Measurements from ENCODE around the gene SYNPO2. TPM values are rescaled to one million over a fixed set of nuclear protein-coding genes. Genes with fewer than 3 reads are reported as not detected.

SYNPO2 gene
- total and polyA plus RNA-seq, 2 of the 8 experiments (the other 6 are each of a cell fraction or from before 2014, with no cell fraction given) = 0.50 to 4.2 TPM

DNA sequence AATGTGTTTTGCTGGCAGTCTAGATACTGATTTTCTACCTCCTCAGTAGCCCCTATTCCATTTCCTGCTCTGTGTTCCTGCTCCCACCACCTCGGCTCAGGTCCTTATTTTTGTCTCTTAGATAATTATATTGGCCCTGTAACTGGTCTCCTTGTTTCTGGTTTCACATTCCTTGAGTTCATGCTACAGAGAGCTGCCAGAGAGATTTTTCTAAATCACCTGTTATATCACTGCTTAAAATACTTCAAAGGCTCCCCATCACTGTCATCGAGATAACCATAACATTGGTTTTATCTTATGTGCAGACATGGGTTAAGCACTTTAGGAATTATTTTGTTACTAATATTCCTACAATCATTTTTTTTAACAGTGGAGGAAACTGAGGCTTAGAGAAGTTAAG is 9.6 kb downstream of the SYNPO2 start:
- ChIA-PET CTCF (ENCODE audit: partially characterized antibody) (interaction anchor here (1.0 to 1.7 kb wide), 3 partner anchors 8 to 33 kb away, joined by 3 to 7 read pairs (median 3); partner anchors contain the start of gene SYNPO2), POLR2A (ENCODE audit: partially characterized antibody) (interaction anchor here (1.0 kb wide), 1 partner anchor 48 kb away, joined by 3 read pairs; no protein-coding TSS in a partner anchor)
- no peak overlapping the region for H2BK5ac ChIP-seq (ENCODE audit: low read depth, low read length)
- DNase-seq (ENCODE audit: low read depth in 1 of 2, low spot score in 2 of 2) (no peak), FAIRE-seq (no peak)
- no peak overlapping the region for H3K23ac ChIP-seq (ENCODE audit: insufficient read length)
- no peak overlapping the region for H2BK20ac ChIP-seq (ENCODE audit: low read length)
- H3K27ac ChIP-seq (ENCODE audit: low read depth, low read length) = no peak overlapping the region
- no peak overlapping the region for H3K4ac ChIP-seq (replicated peaks; ENCODE audit: insufficient read length, low read depth, low read length)
- no peaks in the 10 kb centered on the region for H4K20me1 ChIP-seq (replicated peaks in 1 of 2; ENCODE audit: control insufficient read depth in 1 of 2, insufficient read depth in 2 of 2, low read length in 2 of 2)
- WGBS, 2 experiments (ENCODE audit: extremely low coverage in 1 of 2, insufficient coverage in 1 of 2, insufficient read length in 1 of 2, insufficient replicate concordance in 2 of 2, low coverage in 1 of 2, low lambda C conversion rate in 2 of 2, missing lambda C conversion rate in 1 of 2) = 89% methylated on average over 2 of the region's 2 CpGs; no CpG with 5 or more reads in 1 of the 2 experiments
- H3K18ac ChIP-seq (ENCODE audit: extremely low read depth, low read length) = no peak overlapping the region
- H3K56ac ChIP-seq (replicated peaks; ENCODE audit: insufficient read length, low read depth, low read length) = no peak overlapping the region
- H4K91ac ChIP-seq (replicated peaks; ENCODE audit: insufficient read length, low read length) = no peak overlapping the region
- H3K4me3 ChIP-seq (ENCODE audit: extremely low read depth in 1 of 4, insufficient read depth in 2 of 4, low read depth in 3 of 4, low read length in 4 of 4) = no peak overlapping the region
- no peak overlapping the region for H2BK15ac ChIP-seq (ENCODE audit: low read length)
- H4K8ac ChIP-seq (ENCODE audit: extremely low read depth, insufficient read depth, low read length) = no peak overlapping the region
- H2BK12ac ChIP-seq (ENCODE audit: low read depth, low read length) = no peak overlapping the region
- H4K5ac ChIP-seq (ENCODE audit: insufficient read length, low read depth, low read length) = no peak overlapping the region
- H2AK5ac ChIP-seq (ENCODE audit: low read depth, low read length) = no peak overlapping the region
- H3K36me3 ChIP-seq (ENCODE audit: control insufficient read depth in 2 of 4, insufficient read depth in 4 of 4, low read length in 3 of 4) = no peaks in the 10 kb centered on the region
- H2BK120ac ChIP-seq (replicated peaks; ENCODE audit: low read depth, low read length) = no peak overlapping the region
- H3K79me1 ChIP-seq (ENCODE audit: low read depth, low read length) = no peaks in the 10 kb centered on the region
- no peaks in the 10 kb centered on the region for H3K23me2 ChIP-seq (ENCODE audit: low read depth, low read length)
- TF ChIP-seq BRCA1 (IDR thresholded peaks at IDR 0.05; ENCODE audit: low read depth, low read length) (no peak), ATF3 (IDR thresholded peaks at IDR 0.05; ENCODE audit: insufficient read depth, low read depth, low read length) (no peak)
- no peaks in the 10 kb centered on the region for H3K27me3 ChIP-seq (replicated peaks in 1 of 4; ENCODE audit: control insufficient read depth in 3 of 4, extremely low read depth in 1 of 4, insufficient read depth in 3 of 4, low read length in 3 of 4)
- H3K9me3 ChIP-seq (ENCODE audit: insufficient read depth in 2 of 2, low read depth in 1 of 2, low read length in 1 of 2) = no peaks in the 10 kb centered on the region
- no peak overlapping the region for H3K14ac ChIP-seq (ENCODE audit: insufficient read length)
- H3K4me2 ChIP-seq (ENCODE audit: insufficient read depth in 1 of 2, low read depth in 2 of 2, low read length in 2 of 2) = no peak overlapping the region
- H3K79me2 ChIP-seq (ENCODE audit: control insufficient read depth in 1 of 2, insufficient read depth in 2 of 2, low read length in 2 of 2) = no peaks in the 10 kb centered on the region
- no peak overlapping the region for H3K9ac ChIP-seq (replicated peaks in 1 of 4; ENCODE audit: extremely low read depth in 1 of 4, low read depth in 3 of 4, low read length in 3 of 4)
- H2AFZ ChIP-seq (ENCODE audit: low read length) = no peak overlapping the region
- H3K4me1 ChIP-seq (replicated peaks in 1 of 4; ENCODE audit: control insufficient read depth in 3 of 4, insufficient read depth in 4 of 4, low read length in 3 of 4) = no peaks in the 10 kb centered on the region

Data from H1 (cell line).